ENCODE measurements around the gene TRAPPC14. TPM values are rescaled to one million over a fixed set of nuclear protein-coding genes. Genes with fewer than 3 reads are reported as not detected.
A peak's percentile ranks its signal among the peaks of the same experiment; 100 is the strongest.

TRAPPC14 gene
- total RNA-seq, 4 donors from 2014 or later, result 6.9 to 36.9 (median 12.7) TPM

- peak overlapping the region in 1 of 4 donors; percentile 84 for H3K27ac ChIP-seq
- no peak for DNase-seq (ENCODE audit: low spot score in 2 of 2)
- TF ChIP-seq POLR2A (IDR thresholded peaks at IDR 0.05), result no peak
- TF ChIP-seq CTCF (IDR thresholded peaks at IDR 0.05), result no peak
- TF ChIP-seq EP300 (IDR thresholded peaks at IDR 0.05), result no peak
- WGBS, 2 donors, result 77 to 82% methylated on average over 15 to 16 of the region's 16 CpGs
- no peaks in the 10 kb centered on the region for H3K9me3 ChIP-seq
- H3K4me1 ChIP-seq, result peaks cover 0 to 58% (median 16%) of the 10 kb centered on the region in 4 donors
- H3K27me3 ChIP-seq, result no peaks in the 10 kb centered on the region
- H3K4me3 ChIP-seq, result no peak overlapping the region
- H3K36me3 ChIP-seq, result peaks cover 0 to 48% (median 0%) of the 10 kb centered on the region in 3 donors
Measured at GRCh38 chr7:100156331-100157068, 2.0 kb downstream of the TRAPPC14 start.

GRCh38 chr7:100155553-100156317 is 2.8 kb downstream of the TRAPPC14 start:
- peaks cover 0 to 56% (median 0%) of the 10 kb centered on the region in 3 donors for H3K36me3 ChIP-seq

GRCh38 chr7:100154651-100155491 is 3.7 kb downstream of the TRAPPC14 start:
- H3K27me3 ChIP-seq, result no peaks in the 10 kb centered on the region
- H3K36me3 ChIP-seq, result peaks cover 0 to 59% (median 0%) of the 10 kb centered on the region in 3 donors
- TF ChIP-seq CTCF (IDR thresholded peaks at IDR 0.05), result no peak
- no peak for TF ChIP-seq EP300 (IDR thresholded peaks at IDR 0.05)
- TF ChIP-seq POLR2A (IDR thresholded peaks at IDR 0.05), result no peak
- H3K27ac ChIP-seq, result peak overlapping the region in 1 of 4 donors; percentile 49
- 66 to 68% methylated on average over 24 to 28 of the region's 30 CpGs for WGBS, 2 donors
- no peak for DNase-seq (ENCODE audit: low spot score in 2 of 2)
- H3K4me3 ChIP-seq, result no peak overlapping the region
- peaks cover 0 to 70% (median 19%) of the 10 kb centered on the region in 4 donors for H3K4me1 ChIP-seq
- no peaks in the 10 kb centered on the region for H3K9me3 ChIP-seq

More at GRCh38 chr7:100155553-100156317, 2.8 kb downstream of the TRAPPC14 start:
- 85 to 86% methylated on average over 20 of the region's 20 CpGs for WGBS, 2 donors
- no peak for DNase-seq (ENCODE audit: low spot score in 2 of 2)
- H3K9me3 ChIP-seq, result no peaks in the 10 kb centered on the region
- H3K27me3 ChIP-seq, result no peaks in the 10 kb centered on the region
- no peak for TF ChIP-seq CTCF (IDR thresholded peaks at IDR 0.05)
- TF ChIP-seq POLR2A (IDR thresholded peaks at IDR 0.05), result no peak
- H3K4me3 ChIP-seq, result no peak overlapping the region
- H3K4me1 ChIP-seq, result peaks cover 0 to 61% (median 16%) of the 10 kb centered on the region in 4 donors
- no peak overlapping the region for H3K27ac ChIP-seq

GRCh38 chr7:100153708-100154535 is 4.6 kb downstream of the TRAPPC14 start:
- TF ChIP-seq CTCF (IDR thresholded peaks at IDR 0.05) (no peak), POLR2A (IDR thresholded peaks at IDR 0.05) (no peak), EP300 (IDR thresholded peaks at IDR 0.05) (no peak)
- Histone ChIP-seq H3K9me3 (no peaks in the 10 kb centered on the region), H3K4me1 (peaks cover 0 to 74% (median 23%) of the 10 kb centered on the region in 4 donors), H3K36me3 (peaks cover 0 to 59% (median 0%) of the 10 kb centered on the region in 3 donors), H3K27ac (peak overlapping the region in 2 of 4 donors; percentile 21 to 49), H3K4me3 (no peak overlapping the region), H3K27me3 (no peaks in the 10 kb centered on the region)
- no peak for DNase-seq (ENCODE audit: low spot score in 2 of 2)
- WGBS, 2 donors, result 74 to 80% methylated on average over 16 of the region's 16 CpGs

All from tibial nerve (tissue), 4 donors.